Erythroblast (primary cell): ENCODE results near the gene MBD2.
"Not testable (repeated sequence)": the region's sequence is repeated elsewhere in the genome, so short reads cannot be mapped to it uniquely, and the experiment has no call there.

Experiments used
- DNase-seq, 2 experiments: peaks; one replicate each; lab custom pipeline; 2025; lab: John Stamatoyannopoulos, UW
- GATA1 ChIP-seq: IDR thresholded peaks from 2 replicates; pipeline ENCODE4 v1.6.1; 2011; ENCODE audit warnings: low read depth, mild to moderate bottlenecking, control low read depth, low read length, moderate library complexity
- POLR2A ChIP-seq: IDR thresholded peaks from 2 replicates; pipeline ENCODE4 v1.6.1; 2011; ENCODE audit warnings: mild to moderate bottlenecking, low read length

MBD2 gene

GRCh38 chr18:54224379-54225014 is at the start of gene MBD2:
Gene MBD2, minus strand, starts transcription at chr18:54224669. Its CDS starts 110 bp downstream, at chr18:54224559.
- peak; percentile 97 to 98 for DNase-seq
- TF ChIP-seq GATA1 (no peak), POLR2A (peak; percentile 63)

GRCh38 chr18:54269893-54270844 is 45.7 kb upstream of the MBD2 start:
- DNase-seq = peak; percentile 58 to 62
- TF ChIP-seq POLR2A (peak; percentile 75), GATA1 (no peak)

- no peak for TF ChIP-seq POLR2A
- TF ChIP-seq GATA1 = no peak
- peak in 1 of 2 experiments; percentile 58 for DNase-seq
These were observed 44.3 kb upstream of the MBD2 start for GRCh38 chr18:54268751-54269150.

- no peak for DNase-seq
- TF ChIP-seq POLR2A (no peak), GATA1 (no peak)
These were observed 43.2 kb upstream of the MBD2 start for GRCh38 chr18:54267701-54268100.

- DNase-seq = no peak
- TF ChIP-seq GATA1 (no peak), POLR2A (no peak)
These were observed 39.5 kb upstream of the MBD2 start for GRCh38 chr18:54263904-54264336.

GRCh38 chr18:54261894-54262293 is 37.4 kb upstream of the MBD2 start:
- peak in 1 of 2 experiments; percentile 26 for DNase-seq
- no peak for TF ChIP-seq POLR2A
- no peak for TF ChIP-seq GATA1

GRCh38 chr18:54260396-54261072 is 36.1 kb upstream of the MBD2 start:
- TF ChIP-seq POLR2A = no peak
- no peak for TF ChIP-seq GATA1
- no peak for DNase-seq

GRCh38 chr18:54257818-54258217 is 33.3 kb upstream of the MBD2 start:
- not testable (repeated sequence) for DNase-seq

GRCh38 chr18:54257015-54257414 is 32.5 kb upstream of the MBD2 start:
- no peak for TF ChIP-seq POLR2A
- TF ChIP-seq GATA1 = no peak

GRCh38 chr18:54255141-54255540 is 30.7 kb upstream of the MBD2 start:
- DNase-seq = no peak
- no peak for TF ChIP-seq POLR2A
- no peak for TF ChIP-seq GATA1

More at GRCh38 chr18:54257015-54257414, 32.5 kb upstream of the MBD2 start:
- no peak for DNase-seq

- DNase-seq = no peak
- TF ChIP-seq POLR2A = no peak
- TF ChIP-seq GATA1 = no peak
These were observed 29.8 kb upstream of the MBD2 start for GRCh38 chr18:54254265-54254758.

GRCh38 chr18:54251606-54252390 is 27.3 kb upstream of the MBD2 start:
- no peak for TF ChIP-seq GATA1
- no peak for TF ChIP-seq POLR2A
- no peak for DNase-seq

GRCh38 chr18:54250846-54251261 is 26.4 kb upstream of the MBD2 start:
- TF ChIP-seq POLR2A (no peak), GATA1 (no peak)
- no peak for DNase-seq
